HEK293 (cell line): ENCODE data around the gene HOXA10.

Experiments
- GFI1B ChIP-seq: fragments of 450-650 bp; formaldehyde crosslinking; IDR thresholded peaks from 2 replicates; pipeline ENCODE4 v1.5.1; 2016; ENCODE audit warnings: missing biosample characterization, missing genetic modification characterization
- HOXA7 ChIP-seq: sonication (generic); formaldehyde crosslinking; IDR thresholded peaks from 2 replicates; pipeline ENCODE4 v1.8.1; 2022; ENCODE audit warnings: missing genetic modification reagents, borderline replicate concordance
- KLF1 ChIP-seq: fragments of 450-650 bp; formaldehyde crosslinking; IDR thresholded peaks from 2 replicates; pipeline ENCODE4 v1.5.1; 2016; ENCODE audit warnings: missing biosample characterization, missing genetic modification characterization
- KLF16 ChIP-seq: fragments of 450-650 bp; formaldehyde crosslinking; IDR thresholded peaks from 2 replicates; pipeline ENCODE4 v1.5.1; 2017; ENCODE audit warnings: missing biosample characterization, missing genetic modification characterization
- KLF9 ChIP-seq: fragments of 450-650 bp; formaldehyde crosslinking; IDR thresholded peaks from 2 replicates; pipeline ENCODE4 v1.5.1; 2016; ENCODE audit warnings: missing biosample characterization, missing genetic modification characterization, low read depth
- OSR2 ChIP-seq: fragments of 450-650 bp; formaldehyde crosslinking; IDR thresholded peaks from 2 replicates; pipeline ENCODE4 v1.5.1; 2016; ENCODE audit warnings: missing biosample characterization, missing genetic modification characterization
- PRDM2 ChIP-seq: fragments of 450-650 bp; formaldehyde crosslinking; IDR thresholded peaks from 2 replicates; pipeline ENCODE4 v1.5.1; 2016; ENCODE audit warnings: missing biosample characterization, missing genetic modification characterization, borderline replicate concordance
- SCRT2 ChIP-seq: fragments of 450-650 bp; formaldehyde crosslinking; IDR thresholded peaks from 2 replicates; pipeline ENCODE4 v1.5.1; 2016; ENCODE audit warnings: missing biosample characterization, missing genetic modification characterization
- SP2 ChIP-seq: fragments of 450-650 bp; formaldehyde crosslinking; IDR thresholded peaks from 2 replicates; pipeline ENCODE4 v1.5.1; 2016; ENCODE audit warnings: missing biosample characterization, missing genetic modification characterization
- ZBTB17 ChIP-seq: fragments of 450-650 bp; formaldehyde crosslinking; IDR thresholded peaks from 2 replicates; pipeline ENCODE4 v1.5.1; 2016; ENCODE audit warnings: missing biosample characterization, missing genetic modification characterization
- ZBTB44 ChIP-seq: fragments of 450-650 bp; IDR thresholded peaks from 2 replicates; pipeline ENCODE4 v1.5.1; 2018; ENCODE audit warnings: missing biosample characterization, mild to moderate bottlenecking, missing genetic modification characterization
- ZNF140 ChIP-seq: fragments of 450-650 bp; formaldehyde crosslinking; IDR thresholded peaks from 2 replicates; pipeline ENCODE4 v1.5.1; 2016; ENCODE audit warnings: missing biosample characterization, missing genetic modification characterization
- ZNF16 ChIP-seq: fragments of 450-650 bp; formaldehyde crosslinking; IDR thresholded peaks from 2 replicates; pipeline ENCODE4 v1.5.1; 2016; ENCODE audit warnings: low read depth, missing biosample characterization, missing genetic modification characterization
- ZNF266 ChIP-seq: fragments of 450-650 bp; formaldehyde crosslinking; IDR thresholded peaks from 2 replicates; pipeline ENCODE4 v1.5.1; 2016; ENCODE audit warnings: missing biosample characterization, missing genetic modification characterization, low read depth
- ZNF274 ChIP-seq, 2 experiments: fragments of 200-500 bp in 1 of 2; fragments of 450-650 bp in 1 of 2; sonication (Bioruptor generic) in 1 of 2; formaldehyde crosslinking in 1 of 2; IDR thresholded peaks; 2 replicates each; pipeline versions ENCODE4 v1.5.1 to v1.6.1; 2014 to 2016; ENCODE audit warnings: borderline replicate concordance in 1 of 2, inconsistent platforms in 1 of 2, low read length in 1 of 2, missing biosample characterization in 1 of 2, missing genetic modification characterization in 1 of 2
- ZNF280C ChIP-seq: fragments of 450-650 bp; formaldehyde crosslinking; IDR thresholded peaks from 2 replicates; pipeline ENCODE4 v1.5.1; 2016; ENCODE audit warnings: missing biosample characterization, missing genetic modification characterization
- ZNF280D ChIP-seq: fragments of 450-650 bp; formaldehyde crosslinking; IDR thresholded peaks from 2 replicates; pipeline ENCODE4 v1.5.1; 2016; ENCODE audit warnings: missing biosample characterization, missing genetic modification characterization
- ZNF335 ChIP-seq: fragments of 450-650 bp; formaldehyde crosslinking; conservative IDR thresholded peaks from 2 replicates; pipeline ENCODE4 v1.5.1; 2016; ENCODE audit warnings: missing biosample characterization, missing genetic modification characterization
- ZNF362 ChIP-seq: fragments of 450-650 bp; formaldehyde crosslinking; IDR thresholded peaks from 2 replicates; pipeline ENCODE4 v1.5.1; 2016; ENCODE audit warnings: missing biosample characterization, missing genetic modification characterization
- ZNF391 ChIP-seq: fragments of 450-650 bp; formaldehyde crosslinking; IDR thresholded peaks from 2 replicates; pipeline ENCODE4 v1.5.1; 2016; ENCODE audit warnings: low read depth, missing biosample characterization, missing genetic modification characterization, borderline replicate concordance
- ZNF530 ChIP-seq: fragments of 450-650 bp; formaldehyde crosslinking; IDR thresholded peaks from 2 replicates; pipeline ENCODE4 v1.5.1; 2016; ENCODE audit warnings: low read depth, missing biosample characterization, missing genetic modification characterization
- ZNF548 ChIP-seq: fragments of 450-650 bp; formaldehyde crosslinking; IDR thresholded peaks from 2 replicates; pipeline ENCODE4 v1.5.1; 2016; ENCODE audit warnings: missing biosample characterization, missing genetic modification characterization
- ZNF561 ChIP-seq: fragments of 450-650 bp; IDR thresholded peaks from 2 replicates; pipeline ENCODE4 v1.5.1; 2018; ENCODE audit warnings: missing biosample characterization, missing genetic modification characterization, borderline replicate concordance
- ZNF629 ChIP-seq: fragments of 450-650 bp; formaldehyde crosslinking; IDR thresholded peaks from 2 replicates; pipeline ENCODE4 v1.5.1; 2017; ENCODE audit warnings: missing biosample characterization, missing genetic modification characterization
- ZNF747 ChIP-seq: fragments of 450-650 bp; formaldehyde crosslinking; IDR thresholded peaks from 2 replicates; pipeline ENCODE4 v1.5.1; 2016; ENCODE audit warnings: missing biosample characterization, missing genetic modification characterization

Gene HOXA10

GRCh38 chr7:27143023-27143949 lies 30.8 kb downstream of the HOXA10 start, which contains the start of gene HOXA5 (continued):
- TF ChIP-seq PRDM2: no peak
- TF ChIP-seq ZNF16 (tag by site-specific recombination): no peak
- TF ChIP-seq SCRT2 (tag by site-specific recombination): peak; percentile 91
- no peak for TF ChIP-seq GFI1B (tag by site-specific recombination)
- no peak for TF ChIP-seq ZNF335
- TF ChIP-seq ZBTB44 (tag by site-specific recombination): no peak
- TF ChIP-seq ZNF747 (tag by site-specific recombination): no peak
- no peak for TF ChIP-seq KLF9
- TF ChIP-seq ZNF391 (tag by site-specific recombination): peak; percentile 27; the same call in 1 of the 2 replicates
- TF ChIP-seq KLF16: no peak
- no peak for TF ChIP-seq ZNF548 (tag by site-specific recombination)
- TF ChIP-seq ZBTB17 (tag by site-specific recombination): no peak; the same call in 1 of the 2 replicates
- TF ChIP-seq ZNF561 (tag by site-specific recombination): no peak
- TF ChIP-seq ZNF140 (tag by site-specific recombination): no peak
- no peak for TF ChIP-seq ZNF280D (tag by site-specific recombination)
- TF ChIP-seq ZNF274 (IDR thresholded peaks at IDR 0.05; ENCODE audit: low read length): no peak
- no peak for TF ChIP-seq ZNF274 (tag by site-specific recombination; IDR thresholded peaks at IDR 0.05; ENCODE audit: borderline replicate concordance)
- TF ChIP-seq ZNF629 (tag by site-specific recombination): peak; percentile 88
- TF ChIP-seq ZNF266 (tag by site-specific recombination): no peak
- TF ChIP-seq SP2 (tag by site-specific recombination): peak; percentile 48
- TF ChIP-seq ZNF362: no peak
- TF ChIP-seq KLF1 (tag by site-specific recombination): 0 out of 2 replicates have a peak, but pooled peaks have one; percentile 32
- no peak for TF ChIP-seq ZNF530 (tag by site-specific recombination)
- no peak for TF ChIP-seq HOXA7 (CRISPR knock-in tag)
- TF ChIP-seq OSR2 (tag by site-specific recombination): no peak
- no peak for TF ChIP-seq ZNF280C (tag by site-specific recombination)
